Endothelial cell of hepatic sinusoid (primary cell): ENCODE results near the gene NCOA5.

Source experiments
- in situ Hi-C: cut with HindIII; loops from 2 replicates; pipeline ENCODE4 v1.10.0; 2017; ENCODE audit warnings: low sequenced_read_pairs

NCOA5 gene

GRCh38 chr20:46047821-46048220 lies 41.9 kb downstream of the NCOA5 start:
- in situ Hi-C loops = no loop called here

- in situ Hi-C loops = no loop called here
Measured at GRCh38 chr20:46046588-46047310, 43.0 kb downstream of the NCOA5 start.

GRCh38 chr20:46044896-46045295 lies 44.9 kb downstream of the NCOA5 start:
- in situ Hi-C loops = no loop called here

GRCh38 chr20:46043556-46043955 lies 46.2 kb downstream of the NCOA5 start:
- in situ Hi-C loops = no loop called here

- in situ Hi-C loops = no loop called here
Measured at GRCh38 chr20:46040902-46041535, 48.7 kb downstream of the NCOA5 start.

- in situ Hi-C loops = no loop called here
Measured at GRCh38 chr20:46037036-46037435, 52.7 kb downstream of the NCOA5 start.

GRCh38 chr20:46036370-46036769 lies 53.4 kb downstream of the NCOA5 start:
- in situ Hi-C loops = no loop called here

GRCh38 chr20:46035713-46036112 lies 54.0 kb downstream of the NCOA5 start:
- in situ Hi-C loops = no loop called here

- in situ Hi-C loops = no loop called here
Measured at GRCh38 chr20:46035253-46035652, 54.5 kb downstream of the NCOA5 start.

GRCh38 chr20:46034039-46034438 lies 55.7 kb downstream of the NCOA5 start:
- in situ Hi-C loops = no loop called here

- in situ Hi-C loops = no loop called here
Measured at GRCh38 chr20:46031701-46032254, 58.0 kb downstream of the NCOA5 start.

- in situ Hi-C loops = no loop called here
Measured at GRCh38 chr20:46031014-46031569, 58.7 kb downstream of the NCOA5 start.

- in situ Hi-C loops = no loop called here
Measured at GRCh38 chr20:46030284-46031013, 59.3 kb downstream of the NCOA5 start.

GRCh38 chr20:46028772-46029371 lies 60.9 kb downstream of the NCOA5 start, which contains the start of gene SLC12A5:
TSS of gene SLC12A5 (plus strand) at chr20:46029215. CDS start at chr20:46029345, 130 bp downstream.
- in situ Hi-C loops = loop anchor here (5.0 kb wide), 1 partner anchor 33 kb away; no protein-coding TSS in a partner anchor

- in situ Hi-C loops = loop anchor here (5.0 kb wide), 1 partner anchor 34 kb away; no protein-coding TSS in a partner anchor
Measured at GRCh38 chr20:46028110-46028509, 61.7 kb downstream of the NCOA5 start.

GRCh38 chr20:46027245-46027853 lies 62.4 kb downstream of the NCOA5 start:
- in situ Hi-C loops = loop anchor here (5.0 kb wide), 1 partner anchor 35 kb away; no protein-coding TSS in a partner anchor

- in situ Hi-C loops = loop anchor here (5.0 kb wide), 1 partner anchor 37 kb away; no protein-coding TSS in a partner anchor
Measured at GRCh38 chr20:46025376-46025783, 64.4 kb downstream of the NCOA5 start.

- in situ Hi-C loops = no loop called here
Measured at GRCh38 chr20:46023999-46024398, 65.8 kb downstream of the NCOA5 start.

- in situ Hi-C loops = no loop called here
Measured at GRCh38 chr20:46023148-46023484, 66.6 kb downstream of the NCOA5 start.
